DMS153 treated with DMSO at 0.1 percent for 48 hours (cell line): Measurements from ENCODE around the gene IFNGR1.
"Not testable (repeated sequence)": the region's sequence is repeated elsewhere in the genome, so short reads cannot be mapped to it uniquely, and the experiment has no call there.

Source experiments
- DNase-seq: peaks from one replicate; lab custom pipeline; 2025; ENCODE audit not compliant: unreplicated experiment; lab: John Stamatoyannopoulos, UW

Gene IFNGR1

DNA sequence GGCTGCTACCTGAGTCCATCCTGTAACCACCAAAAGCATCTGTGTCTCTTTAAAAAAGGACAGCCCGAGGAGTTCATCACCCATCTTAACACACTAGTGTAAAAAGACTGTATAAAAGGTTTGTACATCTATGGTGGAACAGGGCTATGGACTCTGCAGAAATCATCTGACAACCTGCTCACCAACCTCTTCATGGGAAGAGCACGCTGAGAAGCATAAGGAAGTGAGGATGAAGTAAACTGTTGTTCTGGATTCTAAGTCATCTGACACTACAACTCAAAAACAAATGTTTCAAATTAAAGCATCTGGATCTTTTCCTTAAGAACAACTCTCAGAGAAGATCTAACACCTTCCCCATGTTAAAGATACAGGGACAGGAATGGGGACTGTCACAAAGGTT, 5.4 kb downstream of the IFNGR1 start:
- DNase-seq = no peak

DNA sequence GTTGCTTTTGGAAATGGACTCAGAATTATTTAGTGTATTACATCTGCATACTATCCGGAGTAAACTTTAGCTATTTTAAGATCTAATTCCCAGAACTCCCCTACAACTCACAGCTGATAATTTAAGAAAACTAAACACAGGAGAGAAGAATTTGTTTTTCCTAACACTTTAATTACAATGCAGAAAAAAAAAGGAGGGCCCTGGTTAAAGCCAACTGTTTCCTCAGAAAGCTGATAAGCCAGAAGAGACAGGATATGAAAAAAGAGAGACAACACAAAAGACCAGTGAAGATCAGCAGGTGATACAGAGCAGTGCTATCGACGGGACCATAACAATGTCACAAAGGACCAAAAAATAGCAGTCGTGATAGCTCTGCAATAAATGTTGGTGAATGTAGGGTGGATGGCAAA, 5.8 kb downstream of the IFNGR1 start:
- no peak for DNase-seq

DNA sequence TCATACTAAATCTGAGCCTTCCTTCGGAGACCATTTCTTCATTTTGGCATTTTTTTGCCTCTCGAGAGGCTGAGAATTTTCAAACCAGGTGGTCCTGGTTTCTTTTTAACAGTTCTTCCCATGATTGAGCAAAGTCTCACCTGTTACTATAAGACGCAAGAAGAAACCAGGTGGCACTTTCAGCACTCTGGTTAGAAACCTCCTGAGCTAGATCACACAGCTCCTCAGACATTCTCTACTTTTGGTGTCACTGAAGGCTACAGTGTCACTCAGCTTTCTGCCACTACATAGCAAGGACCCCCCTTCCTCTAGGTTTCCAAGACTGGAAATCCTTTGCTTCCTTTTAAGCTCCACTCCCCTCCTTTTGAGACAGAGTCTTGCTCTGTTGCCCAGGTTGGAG, 7.3 kb downstream of the IFNGR1 start:
- DNase-seq = no peak

DNA sequence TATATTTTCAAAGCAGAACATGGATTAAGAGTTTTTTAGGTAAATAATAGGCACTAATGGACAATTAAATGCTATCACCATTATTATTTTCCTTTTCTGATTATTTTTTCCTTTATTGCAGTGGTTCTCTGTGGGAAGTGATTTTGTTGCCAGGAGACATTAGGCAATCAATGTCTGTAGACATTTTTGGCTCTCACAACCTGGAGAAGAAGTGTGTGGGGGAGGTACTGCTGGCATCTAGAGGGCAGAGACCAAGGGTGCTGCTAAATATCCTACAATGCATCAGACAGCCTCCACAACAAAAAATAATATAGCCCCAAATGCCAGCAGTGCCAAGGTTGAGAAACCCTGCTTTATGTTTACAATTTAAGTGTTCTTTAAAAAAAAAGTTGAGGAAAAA, 8.3 kb downstream of the IFNGR1 start:
- no peak for DNase-seq

DNA sequence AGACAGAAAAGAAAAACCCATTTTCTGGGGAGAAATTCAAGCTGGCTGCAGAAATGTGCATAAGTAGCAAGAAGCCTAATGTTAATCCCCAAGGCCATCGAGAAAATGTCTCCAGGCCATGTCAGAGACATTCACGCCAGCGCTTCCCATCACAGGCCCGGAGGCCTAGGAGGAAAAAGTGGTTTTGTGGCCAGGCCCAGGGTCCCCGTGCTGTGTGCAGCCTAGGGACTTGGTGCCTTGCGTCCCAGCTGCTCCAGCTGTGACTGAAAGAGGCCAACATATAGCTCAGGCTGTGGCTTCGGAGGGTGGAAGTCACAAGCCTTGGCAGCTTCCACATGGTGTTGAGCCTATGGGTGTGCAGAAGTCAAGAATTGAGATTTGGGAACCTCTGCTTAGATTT, 10.9 kb downstream of the IFNGR1 start:
- DNase-seq = no peak

DNA sequence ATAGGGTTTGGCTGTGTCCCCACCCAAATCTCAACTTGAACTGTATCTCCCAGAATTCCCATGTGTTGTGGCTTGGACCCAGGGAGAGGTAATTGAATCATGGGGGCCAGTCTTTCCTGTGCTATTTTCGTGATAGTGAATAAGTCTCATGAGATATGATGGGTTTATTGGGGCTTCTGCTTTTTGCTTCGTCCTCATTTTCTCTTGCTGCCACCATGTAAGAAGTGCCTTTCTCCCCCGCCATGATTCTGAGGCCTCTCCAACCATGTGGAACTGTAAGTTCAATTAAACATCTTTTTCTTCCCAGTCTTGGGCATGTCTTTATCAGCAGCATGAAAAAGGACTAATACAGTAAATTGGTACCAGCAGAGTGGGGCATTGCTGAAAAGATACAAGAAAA, 11.7 kb downstream of the IFNGR1 start:
- DNase-seq = not testable (repeated sequence)

DNA sequence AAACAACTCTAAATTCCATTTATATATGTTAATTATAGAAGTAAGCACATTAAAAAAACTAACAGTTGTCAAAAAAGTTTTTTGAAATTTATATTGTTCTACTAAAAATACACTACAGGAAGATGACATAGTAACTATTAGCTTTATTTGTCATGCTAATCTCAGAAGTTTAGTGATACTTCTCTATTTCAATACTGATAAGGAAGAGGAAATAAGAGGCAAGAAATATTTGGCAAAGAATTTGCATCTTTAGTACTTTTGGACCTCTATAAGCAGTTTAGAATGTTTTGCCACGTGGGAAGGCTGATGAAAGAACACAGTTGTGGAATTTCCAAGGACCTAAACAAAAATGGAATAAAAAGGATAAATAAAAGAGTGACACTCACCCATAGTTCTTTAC, 12.6 kb downstream of the IFNGR1 start:
- DNase-seq = no peak

DNA sequence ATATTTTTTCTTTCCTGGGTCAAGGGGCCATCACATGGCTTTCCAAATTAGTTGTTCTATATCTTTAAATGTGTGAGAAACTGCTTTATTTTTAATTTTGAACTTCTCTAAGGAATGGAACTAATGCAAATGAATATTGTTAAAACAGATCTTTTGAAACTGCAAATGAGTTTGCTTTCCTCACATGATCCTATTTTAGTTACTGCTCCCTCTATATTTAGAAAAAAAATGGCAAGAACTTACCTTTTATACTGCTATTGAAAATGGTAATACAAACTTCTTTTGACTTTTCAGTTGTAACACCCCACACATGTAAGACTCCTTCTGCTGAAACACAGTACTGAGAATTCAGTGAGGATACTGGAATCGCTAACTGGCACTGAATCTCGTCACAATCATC, 15.9 kb downstream of the IFNGR1 start:
- no peak for DNase-seq

DNA sequence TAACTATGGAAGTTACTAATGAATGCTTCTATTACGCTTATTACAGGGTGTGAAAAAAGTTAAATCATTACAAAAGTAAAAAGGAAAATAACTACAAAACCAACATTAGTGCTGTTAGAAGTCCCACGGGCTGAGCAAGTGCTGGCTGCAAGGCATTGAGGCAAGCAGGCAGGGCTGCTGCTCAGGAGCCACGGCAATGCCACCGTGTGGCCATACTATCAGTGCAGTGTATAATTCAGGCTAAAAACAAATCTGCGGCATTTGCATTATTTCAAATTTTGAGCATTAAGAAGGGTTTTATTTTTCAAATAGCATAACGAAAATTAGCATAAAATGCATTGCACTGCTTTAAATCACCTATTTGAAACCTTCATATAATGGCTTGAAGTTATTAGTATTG, 17.1 kb downstream of the IFNGR1 start:
- no peak for DNase-seq

DNA sequence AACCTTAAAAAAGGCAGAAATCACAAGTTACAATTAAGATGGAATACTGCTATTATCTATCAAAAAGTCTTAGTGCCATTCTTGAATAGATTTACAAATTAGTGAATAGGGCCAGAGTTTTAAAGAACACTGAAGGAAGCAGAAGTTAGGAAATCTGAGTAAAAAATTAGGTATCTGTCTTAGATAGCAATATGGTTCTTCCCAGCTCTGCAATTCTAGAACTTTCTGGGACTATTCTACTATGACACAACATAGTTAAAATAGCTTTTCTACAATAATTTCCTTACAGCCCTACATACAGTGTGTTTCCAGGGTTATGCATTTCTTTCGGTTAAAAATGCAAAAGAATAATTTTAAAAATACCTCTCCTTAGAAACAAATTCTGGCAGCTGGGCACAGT, 18.2 kb downstream of the IFNGR1 start:
- no peak for DNase-seq

DNA sequence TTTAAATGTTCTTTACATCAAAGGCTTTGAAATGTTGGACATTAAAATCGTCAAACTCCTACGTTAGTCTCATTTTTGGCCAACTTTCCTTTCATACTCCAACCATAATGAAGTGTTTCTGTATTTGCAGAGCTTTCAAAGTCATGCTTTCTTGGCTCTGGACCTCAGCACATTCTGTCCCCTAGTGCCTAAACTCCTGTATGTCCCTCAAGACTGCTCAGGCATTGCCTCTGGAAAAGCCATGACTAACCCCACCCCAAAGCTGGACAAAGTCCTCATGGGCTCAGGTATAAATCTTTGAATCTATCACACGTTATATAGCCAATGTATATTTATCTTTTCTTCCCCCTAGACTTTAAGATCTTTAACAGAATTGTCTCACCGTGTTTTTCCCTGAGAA, 18.9 kb downstream of the IFNGR1 start:
- no peak for DNase-seq

DNA sequence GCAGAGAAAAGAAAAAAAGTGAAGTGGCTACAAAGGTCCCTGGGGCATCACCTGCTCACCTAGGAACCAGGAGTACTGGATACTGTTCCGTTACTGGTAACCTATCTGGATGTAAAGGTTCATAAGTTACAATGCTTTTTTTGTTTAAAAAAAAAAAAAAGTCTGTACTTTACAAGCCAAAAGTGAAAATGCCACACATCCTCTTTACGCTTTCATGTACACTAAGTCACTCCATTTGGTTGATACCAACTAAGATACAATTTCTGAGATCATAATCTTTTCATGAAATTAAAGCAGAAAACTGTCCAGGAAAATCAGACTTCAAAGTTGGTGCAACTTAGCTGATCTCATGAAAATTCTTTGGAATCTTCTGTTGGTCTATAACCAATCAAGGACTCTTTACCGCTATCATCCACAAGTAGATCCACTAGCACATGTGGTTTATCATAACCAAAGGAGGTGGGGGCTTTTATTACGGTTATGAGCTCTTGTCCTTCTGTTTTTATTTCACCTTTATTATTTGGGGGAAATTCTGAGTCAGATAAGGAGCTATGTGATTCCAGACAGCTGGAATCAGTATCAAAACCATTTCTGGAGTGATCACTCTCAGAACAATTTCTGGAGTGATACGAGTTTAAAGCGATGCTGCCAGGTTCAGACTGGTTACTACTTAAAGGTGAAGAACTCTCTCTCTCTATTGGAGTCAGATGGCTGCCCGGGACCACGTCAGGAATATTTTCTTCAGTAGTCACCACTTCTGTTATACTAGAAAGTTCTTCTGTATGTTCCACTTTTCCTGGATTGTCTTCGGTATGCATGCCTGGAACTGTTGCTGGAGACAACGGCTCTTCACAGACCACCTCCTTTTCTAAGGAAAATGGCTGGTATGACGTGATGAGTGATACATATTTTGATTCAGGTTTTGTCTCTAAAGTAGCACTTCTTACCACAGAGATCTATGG, 21.2 kb downstream of the IFNGR1 start:
- DNase-seq = no peak

DNA sequence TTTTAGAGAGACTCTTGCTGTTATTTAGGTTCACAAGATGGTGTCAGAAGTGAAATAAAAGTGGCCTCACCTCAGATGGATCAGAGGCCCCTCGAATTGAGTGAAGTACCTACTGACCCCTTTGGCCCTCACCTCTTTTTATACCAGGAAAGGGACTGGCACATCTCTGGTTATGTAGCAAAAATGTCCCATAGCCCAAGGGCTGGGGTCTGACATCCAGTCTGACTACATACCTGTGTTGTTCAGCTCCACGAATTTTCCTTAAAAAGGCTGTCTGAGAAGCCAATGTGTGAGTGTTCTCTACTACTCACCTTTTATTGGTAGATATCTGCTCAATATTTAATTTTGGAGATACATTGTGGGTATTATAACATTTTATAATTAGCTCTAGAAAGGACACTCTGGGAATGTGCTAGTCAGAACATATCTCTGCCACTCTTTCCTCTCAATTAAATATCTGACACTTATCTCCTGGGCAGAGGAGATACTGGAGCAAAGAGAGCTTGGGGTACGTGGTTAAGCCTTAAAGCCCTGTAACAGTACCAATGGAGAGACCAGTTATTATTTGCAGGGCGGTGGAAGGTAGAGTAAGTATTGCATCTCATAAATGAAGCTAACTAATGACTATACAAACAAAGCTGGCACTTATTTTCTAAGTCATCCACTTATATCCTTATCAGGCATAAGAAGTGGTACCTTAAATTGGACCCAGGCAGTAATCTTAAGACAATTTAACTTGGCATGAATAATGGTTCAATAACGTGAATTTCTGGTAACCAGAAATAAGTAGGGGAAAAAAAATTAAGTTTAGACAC, 25.7 kb downstream of the IFNGR1 start:
- DNase-seq = no peak

DNA sequence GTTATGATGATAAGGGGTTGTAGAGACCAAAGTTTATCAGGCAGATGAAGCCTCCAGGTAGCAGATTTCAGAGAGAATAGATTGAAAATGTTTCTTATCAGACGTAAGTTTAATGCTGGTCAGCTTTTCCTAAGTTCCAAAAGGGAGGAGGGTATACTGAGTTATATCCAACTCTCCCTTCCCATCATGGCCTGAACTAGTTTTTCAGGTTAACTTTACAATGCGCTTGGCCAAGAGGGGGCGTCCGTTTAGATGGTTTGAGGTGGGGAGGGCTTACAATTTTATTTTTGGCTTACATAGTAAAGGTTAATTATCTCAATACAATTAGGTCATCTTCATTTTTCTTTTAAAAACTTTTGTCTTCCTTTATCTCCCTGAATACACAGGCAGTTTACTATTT, 26.4 kb downstream of the IFNGR1 start:
- DNase-seq = no peak

DNA sequence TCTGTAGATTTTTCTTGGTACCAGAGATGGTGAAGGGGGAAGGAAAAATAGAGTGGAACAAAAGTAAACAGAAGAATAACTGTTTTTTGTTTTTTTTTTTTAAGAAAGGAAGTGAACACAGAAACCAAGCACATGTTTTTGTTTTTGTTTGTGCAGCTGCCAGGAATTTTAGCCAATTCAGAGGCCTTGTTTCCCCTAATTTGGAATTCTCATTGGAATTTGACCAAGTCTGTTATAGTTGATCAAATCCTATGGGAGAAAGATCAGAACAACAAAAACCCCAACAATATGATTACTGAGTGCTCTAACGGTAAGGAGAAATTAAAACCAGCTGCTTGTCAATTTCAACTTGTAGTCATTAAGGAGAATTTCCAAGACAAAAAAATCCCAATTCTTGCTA, 27.5 kb downstream of the IFNGR1 start:
- DNase-seq = no peak

DNA sequence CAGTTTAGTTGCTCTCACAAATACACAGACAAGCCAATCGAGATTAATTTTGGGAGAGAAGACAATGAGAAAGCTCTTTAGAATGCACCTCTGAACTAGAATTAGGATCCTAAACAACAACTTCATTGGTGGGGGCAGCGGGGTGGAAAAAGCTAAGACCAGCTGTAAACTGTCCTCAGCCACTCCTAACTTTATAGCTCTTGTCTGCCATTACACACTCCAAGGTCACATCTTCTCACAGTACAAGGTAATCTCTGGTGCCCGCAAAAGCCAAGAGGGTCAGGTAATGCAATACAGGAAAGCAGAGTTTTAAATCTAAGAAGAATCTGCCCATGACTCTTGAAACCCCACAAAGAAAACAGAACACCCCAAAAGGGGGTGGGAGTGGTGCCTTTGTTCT, 27.9 kb downstream of the IFNGR1 start:
- DNase-seq = no peak

DNA sequence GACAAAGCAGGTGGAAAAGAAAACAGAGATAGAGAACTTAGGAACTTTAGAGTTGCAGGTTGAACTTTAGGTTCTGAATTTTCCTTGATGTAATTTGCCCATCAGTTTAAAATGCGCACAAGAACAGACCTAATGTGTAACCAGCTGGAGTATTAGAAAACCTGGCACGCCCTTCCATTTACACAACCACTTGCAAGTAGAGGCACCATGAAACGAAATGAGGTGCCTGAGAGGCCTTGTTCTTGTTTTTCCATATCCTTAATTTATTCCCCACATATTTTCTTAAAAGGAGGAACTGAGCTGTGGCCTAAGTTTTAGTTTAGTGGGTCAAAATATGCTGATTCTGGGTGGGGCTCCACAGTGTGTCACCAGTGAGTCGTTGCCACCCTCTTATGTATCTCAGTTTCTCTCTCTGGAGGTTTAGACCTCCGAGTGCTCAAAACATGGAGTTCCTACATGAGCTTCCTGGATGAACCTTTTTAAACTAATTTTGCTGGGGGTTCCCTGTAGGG, 28.5 kb downstream of the IFNGR1 start:
- no peak for DNase-seq

DNA sequence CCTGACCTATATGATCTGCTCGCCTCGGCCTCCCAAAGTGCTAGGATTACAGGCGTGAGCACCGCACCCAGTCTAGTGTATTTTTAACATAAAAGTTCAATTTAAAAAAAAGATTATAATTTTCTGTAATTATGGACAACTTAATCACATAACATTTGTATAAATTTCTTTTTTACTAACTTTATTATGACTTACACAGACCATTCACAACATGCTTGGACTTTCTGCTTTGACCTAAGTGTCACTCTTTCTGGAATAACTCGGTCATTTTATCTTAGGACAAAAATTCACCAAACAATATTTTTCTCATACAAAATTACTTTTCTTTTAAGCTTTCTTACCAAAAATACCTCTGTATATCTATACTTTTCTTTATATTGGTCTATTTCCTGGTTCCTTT, 30.3 kb downstream of the IFNGR1 start:
- DNase-seq = no peak

DNA sequence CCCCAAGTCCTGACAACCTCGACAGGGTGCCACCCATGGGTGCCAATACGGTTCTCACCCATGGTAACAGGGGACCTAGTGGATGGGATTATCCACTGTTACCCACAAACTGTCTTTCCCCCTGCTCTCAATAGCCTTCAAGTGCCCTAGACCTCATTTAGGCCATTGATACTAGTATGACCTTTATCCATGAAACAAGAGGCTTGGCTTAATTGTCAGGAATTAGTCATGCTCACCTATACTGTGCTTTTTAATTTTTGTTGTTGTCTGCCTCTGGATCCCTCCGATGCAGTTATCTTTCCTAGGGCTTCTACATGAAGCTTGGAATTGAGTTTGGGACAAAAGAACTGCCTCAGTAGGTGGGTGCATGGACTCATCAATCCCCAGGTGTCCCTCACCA, 33.9 kb downstream of the IFNGR1 start:
- no peak for DNase-seq

DNA sequence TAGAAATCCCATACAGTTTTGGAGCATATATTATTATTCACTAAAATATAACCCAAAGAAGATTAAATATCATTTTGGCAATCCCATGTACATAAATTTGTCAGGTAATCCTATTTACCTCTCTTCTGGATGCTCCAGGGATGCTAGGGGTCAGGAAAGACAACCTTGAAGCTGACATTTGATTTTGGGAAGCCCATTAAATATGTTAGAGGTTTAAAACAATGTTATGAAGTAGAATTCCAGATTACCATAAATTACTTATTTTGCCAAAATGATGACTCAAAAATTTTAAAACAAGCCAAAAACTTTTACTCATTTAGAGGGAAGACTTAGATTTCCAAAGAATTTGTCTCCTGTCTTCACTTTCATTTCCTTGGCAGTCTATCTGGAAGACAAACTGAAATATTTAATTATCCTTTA, 36.5 kb downstream of the IFNGR1 start:
- DNase-seq = no peak

DNA sequence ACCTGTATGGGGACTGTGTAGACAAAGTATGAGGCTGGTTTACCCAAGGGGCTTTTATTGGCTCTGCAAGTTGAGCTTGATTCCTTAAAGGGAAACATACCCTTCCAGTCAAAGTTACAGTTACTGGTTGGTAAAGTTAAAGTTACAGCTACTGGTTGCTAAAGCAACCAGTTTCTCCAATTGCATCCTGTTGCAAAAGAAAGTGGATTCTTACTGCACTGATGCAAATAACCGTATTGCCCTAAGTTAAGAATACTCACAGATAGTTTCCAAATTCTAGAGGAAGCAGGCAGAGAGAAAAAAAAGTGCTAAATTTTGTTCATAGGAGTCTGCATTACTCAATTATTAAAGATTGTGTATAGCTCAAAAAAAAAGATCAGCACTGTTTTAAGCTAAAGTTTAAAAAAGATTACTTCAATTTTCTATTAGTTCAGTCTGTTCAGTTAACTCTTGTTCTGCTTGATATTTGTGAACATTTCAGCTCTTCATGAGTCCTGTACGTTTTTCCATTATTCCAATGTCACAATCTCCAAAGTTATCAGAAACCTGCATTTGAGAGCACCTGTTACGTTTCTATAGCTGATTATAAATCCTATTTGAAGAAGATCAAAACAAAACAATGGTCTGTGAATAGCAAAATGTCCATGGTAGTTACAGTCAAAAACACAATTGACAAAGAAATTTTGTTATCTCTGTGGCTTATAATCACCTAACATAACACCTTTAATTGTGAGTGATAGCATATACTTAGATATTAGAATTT, 37.1 kb downstream of the IFNGR1 start:
- DNase-seq = no peak
